GM18861 (cell line): ENCODE measurements around the gene CEP72.
"Not testable (repeated sequence)": the region's sequence is repeated elsewhere in the genome, so short reads cannot be mapped to it uniquely, and the experiment has no call there.

Source experiments
- ATAC-seq: cut with Tn5 transposase; IDR thresholded peaks from one replicate; pipeline ENCODE4 v1.9.1; 2021; ENCODE audit not compliant: unreplicated experiment

CEP72 gene

DNA sequence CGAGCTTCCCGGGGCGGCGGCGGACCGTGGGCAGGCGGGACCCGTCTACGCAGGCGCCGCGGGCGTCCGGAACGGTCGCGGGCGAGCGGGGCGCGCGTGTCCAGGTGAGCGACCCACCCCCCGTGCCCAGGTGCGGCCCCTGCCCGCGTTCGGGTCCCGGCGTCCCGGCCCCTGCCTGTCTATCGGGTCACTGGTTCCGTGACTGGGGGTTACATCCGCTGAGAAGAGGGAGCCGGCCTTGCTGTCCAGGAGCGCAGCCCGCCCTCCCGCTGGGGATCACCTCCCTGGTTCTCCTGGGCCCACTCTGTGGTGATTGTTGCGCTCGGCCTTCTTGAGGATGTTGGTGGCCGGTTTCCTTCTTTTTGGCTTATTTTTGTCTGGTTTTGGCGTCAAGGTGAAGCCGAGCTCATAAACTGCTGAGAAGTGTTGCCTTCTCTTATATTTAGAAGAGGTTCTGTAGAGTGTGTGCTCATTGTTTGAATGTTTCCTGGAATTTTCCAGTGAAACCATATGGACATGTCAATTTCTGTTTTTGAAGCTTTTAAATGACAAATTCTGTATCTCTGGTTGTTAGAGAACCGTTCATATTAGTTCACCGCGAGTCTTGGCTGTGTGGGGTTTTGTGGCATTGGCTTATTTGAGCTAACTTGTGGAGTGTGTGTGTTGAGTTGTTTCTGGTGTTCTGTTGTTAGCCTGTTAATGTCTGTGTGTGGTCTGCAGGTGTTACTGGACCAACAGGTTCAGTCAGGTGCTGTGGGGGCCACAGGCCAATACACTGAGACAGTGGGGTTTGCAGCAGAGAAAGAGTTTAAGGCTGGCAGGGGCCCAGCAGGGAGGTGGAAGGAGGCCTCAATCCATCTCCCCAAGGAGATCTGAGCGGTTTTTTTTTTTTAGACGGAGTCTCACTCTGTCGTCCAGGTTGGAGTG is 621 bp downstream of the CEP72 start:
- ATAC-seq = peak; percentile 23

GRCh38 chr5:616484-617039 is 4.4 kb downstream of the CEP72 start:
- ATAC-seq = no peak

DNA sequence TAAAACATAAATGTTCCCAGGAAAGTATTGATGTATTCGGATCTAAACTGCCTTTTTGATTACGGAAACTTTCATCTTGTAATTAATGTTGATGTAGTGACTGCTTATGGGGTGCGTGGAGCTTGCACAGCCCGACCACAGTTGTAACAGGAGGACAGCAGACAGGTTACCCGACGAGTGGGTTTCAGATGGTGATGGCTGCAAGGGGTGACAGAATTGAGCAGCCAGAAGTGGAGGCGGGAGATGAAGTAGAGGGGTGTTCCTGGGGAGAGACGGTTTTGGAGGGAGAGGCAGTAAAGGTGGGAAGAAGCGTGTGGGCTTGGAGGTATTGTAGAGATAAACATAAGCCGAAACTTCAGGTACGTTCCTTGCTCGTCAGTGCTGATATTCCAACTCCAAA is 5.8 kb downstream of the CEP72 start:
- no peak for ATAC-seq

- ATAC-seq = no peak
Observed at GRCh38 chr5:618450-618849, 6.3 kb downstream of the CEP72 start.

DNA sequence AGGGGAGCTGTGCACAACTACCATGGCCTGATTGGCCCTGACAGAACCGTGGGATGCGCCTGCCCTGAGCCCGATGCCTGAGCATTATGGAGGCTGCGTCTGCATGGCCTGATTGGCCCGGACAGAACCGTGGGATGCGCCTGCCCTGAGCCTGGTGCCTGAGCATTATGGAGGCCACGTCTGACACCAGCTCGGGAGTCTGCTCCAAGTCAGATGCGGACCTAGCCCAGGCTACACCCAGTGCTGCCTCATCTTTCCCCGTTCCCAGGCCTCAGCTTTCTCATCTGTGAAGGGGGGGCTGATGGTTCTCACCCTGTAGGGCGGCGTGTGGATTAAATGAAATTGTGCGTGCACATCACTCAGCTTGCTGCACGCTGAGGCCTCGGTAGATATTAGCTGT is 7.3 kb downstream of the CEP72 start:
- ATAC-seq = no peak

DNA sequence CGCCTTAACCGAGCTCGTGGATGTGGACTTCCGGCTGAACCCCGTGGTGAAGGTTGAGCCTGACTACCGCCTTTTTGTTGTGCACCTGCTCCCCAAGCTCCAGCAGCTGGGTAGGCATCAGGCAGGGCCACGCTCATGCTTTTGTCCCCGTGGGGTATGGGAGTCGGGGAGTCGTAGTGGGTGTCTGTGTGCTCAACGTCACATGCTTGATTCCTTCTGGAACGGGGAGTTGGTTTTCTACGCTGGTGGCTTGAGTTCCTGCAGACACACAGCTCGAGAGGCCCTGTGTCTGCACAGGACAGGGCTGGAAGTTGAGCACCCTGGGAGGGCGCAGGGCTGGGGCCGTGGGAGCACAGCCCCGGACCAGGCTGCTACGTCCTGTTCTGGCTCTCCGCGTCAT is 8.0 kb downstream of the CEP72 start:
- ATAC-seq = no peak

DNA sequence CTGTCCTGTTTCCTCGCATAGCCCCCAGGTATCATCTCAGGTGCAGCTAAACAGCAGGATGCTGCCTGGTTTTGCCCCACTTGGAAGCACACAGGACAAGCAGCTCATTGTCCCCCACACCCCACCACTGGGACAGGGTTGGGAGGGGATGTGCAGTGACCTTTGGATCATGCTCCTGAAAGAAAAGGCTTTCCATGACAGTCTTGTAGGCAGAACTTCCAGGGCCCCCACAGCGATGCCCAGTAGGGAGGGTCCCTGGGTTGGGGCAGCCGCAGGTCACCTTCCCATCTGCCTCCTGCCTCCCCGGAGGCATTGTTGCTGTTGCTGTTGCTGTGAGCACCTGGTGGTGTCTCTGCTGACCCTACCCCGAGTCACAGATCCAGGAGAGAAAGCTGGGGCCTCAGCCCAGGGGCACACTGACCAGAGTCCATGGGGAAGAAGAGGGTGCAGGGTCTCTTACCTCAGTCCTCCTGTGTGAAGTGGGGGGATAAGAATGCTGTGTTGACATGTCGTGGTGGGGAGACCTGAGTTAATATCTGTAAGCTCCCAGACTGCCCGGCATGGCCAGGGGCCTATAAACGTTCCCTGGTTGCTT is 8.5 kb downstream of the CEP72 start:
- no peak for ATAC-seq

- ATAC-seq = no peak
Observed at GRCh38 chr5:621341-621761, 9.2 kb downstream of the CEP72 start.

GRCh38 chr5:622359-622758 is 10.2 kb downstream of the CEP72 start:
- ATAC-seq = no peak

DNA sequence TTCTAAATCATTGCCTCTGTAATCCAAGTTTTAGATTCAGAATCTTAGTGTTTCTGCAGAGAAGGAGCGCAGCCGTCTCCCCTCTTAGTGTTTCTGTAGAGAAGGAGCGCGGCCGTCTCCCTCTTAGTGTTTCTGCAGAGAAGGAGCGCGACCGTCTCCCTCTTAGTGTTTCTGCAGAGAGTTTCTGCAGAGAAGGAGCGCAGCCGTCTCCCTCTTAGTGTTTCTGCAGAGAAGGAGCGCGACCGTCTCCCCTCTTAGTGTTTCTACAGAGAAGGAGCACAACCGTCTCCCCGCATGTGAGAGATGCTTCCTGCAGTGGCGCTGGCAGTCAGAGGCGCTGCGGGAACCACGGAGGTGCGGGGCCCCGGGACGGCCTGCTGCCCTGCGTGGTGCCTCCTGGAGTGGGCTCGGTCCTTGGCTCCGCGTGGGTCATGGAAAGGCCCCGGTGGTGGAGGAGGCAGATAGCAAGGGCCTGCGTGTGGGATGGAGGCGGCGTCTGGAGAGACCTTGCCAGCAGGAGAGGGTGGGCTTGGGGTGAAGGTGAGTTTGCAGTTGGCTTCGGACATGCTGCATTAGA is 10.9 kb downstream of the CEP72 start:
- no peak for ATAC-seq

- ATAC-seq = no peak
Observed at GRCh38 chr5:623531-623930, 11.4 kb downstream of the CEP72 start.

DNA sequence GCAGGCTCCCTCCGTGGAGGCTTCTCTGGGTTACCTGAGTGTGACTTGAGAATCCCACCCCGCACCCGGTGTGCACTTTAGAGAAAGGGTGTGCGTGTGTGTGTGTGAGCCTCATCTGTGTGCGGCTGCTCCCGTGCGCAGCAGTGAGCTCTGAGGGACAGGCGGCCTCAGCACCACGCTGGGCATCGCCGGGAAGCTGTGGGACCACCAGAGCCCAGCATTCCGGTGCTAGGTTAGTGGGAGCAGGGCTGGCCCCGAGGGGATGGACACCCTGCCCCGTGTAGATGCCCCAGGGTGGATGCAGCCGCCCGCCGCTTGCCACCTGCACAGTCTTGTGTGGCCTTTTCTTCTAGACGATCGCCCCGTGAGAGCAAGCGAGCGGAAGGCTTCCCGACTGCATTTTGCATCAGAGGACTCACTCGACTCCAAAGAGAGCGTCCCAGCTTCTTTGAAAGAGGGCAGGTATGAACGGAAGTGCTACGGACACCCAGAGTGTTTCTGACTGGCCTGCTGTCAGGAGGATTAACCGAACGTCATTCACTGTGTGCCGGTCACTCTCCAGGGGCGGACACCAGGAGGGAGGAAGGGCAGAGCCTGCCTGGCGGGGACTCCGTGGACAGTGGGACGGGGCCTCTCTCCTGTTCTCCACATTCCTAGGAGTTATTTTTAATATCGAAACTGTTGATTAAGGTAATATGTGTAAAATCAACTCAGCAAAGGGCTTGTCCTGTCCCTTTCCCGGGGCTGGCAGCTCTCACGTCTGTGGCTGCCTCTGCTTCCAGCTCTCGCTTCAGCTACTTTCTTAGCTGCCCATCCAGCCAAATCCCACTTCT is 12.2 kb downstream of the CEP72 start:
- no peak for ATAC-seq

DNA sequence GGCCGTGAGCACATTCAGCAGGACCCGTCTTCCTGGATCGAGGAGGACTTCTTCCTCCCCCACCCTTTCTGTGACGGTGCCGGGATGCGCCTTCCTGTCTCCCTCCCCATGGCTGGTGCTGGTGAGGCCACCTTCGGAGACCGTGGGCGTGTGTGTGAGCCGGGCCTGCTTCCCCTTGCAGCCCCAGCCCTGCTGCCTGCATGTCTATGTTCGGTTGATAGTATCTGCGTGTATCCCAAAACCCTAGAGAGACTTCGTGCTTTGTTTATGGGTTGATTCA is 12.8 kb downstream of the CEP72 start:
- ATAC-seq = no peak

DNA sequence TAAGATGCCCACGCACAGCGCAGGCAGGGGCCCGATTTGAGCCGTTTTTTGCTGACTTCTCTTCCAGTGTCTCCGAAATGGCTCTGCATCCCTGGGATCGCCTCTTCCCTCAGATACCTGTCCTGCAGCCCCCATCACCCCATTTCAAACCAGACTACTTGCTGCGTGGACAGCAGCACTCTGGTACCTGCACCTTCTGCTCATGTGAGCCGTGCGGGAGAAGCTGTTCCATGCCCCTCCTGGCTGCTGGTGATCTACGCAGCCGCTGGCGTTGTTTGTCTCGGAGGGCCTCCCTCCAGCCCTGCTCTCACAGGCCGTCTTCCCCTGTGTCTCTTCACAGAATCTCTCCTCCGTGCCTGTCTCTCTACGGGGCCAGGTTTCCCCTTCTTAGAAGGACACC is 13.4 kb downstream of the CEP72 start:
- no peak for ATAC-seq

GRCh38 chr5:626850-627249 is 14.7 kb downstream of the CEP72 start:
- ATAC-seq = no peak

- no peak for ATAC-seq
Observed at GRCh38 chr5:627840-628239, 15.7 kb downstream of the CEP72 start.

GRCh38 chr5:628351-629205 is 16.4 kb downstream of the CEP72 start:
- not testable (repeated sequence) for ATAC-seq

GRCh38 chr5:633501-633955 is 21.4 kb downstream of the CEP72 start:
- ATAC-seq = no peak

- no peak for ATAC-seq
Observed at GRCh38 chr5:634191-634590, 22.1 kb downstream of the CEP72 start.
